ENCODE results near the gene UEVLD.

DNA sequence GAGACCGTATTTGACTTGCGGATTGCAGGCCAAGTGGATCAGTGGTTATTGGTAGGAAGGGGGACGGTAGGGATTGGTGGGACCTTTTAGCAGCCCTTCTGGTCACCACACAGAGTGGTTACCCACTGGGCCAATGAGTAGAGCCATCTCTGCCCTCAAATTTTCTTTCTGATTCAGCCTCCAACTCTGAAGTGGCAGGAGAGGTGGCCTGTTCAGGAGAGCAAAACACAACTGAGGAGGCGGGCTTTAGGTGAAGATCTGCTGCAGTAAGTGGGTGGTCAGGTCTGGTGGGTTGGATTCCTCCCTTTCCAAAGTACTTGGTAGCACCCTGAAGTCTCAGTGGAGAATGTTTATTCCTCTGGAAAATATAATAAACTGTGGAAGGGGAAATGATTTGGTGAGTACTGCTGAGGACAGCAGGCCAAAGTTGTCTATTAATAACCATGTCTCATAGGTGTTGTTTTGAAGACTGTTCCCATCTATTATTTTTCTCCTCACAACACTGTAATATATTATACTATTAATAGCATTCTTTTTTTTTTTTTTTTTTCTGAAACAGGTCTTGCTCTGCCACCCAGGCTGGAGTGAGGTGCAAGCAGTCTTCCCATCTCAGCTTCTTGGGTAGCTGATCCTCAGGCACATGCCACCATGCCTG lies 12.5 kb upstream of the UEVLD start:
- TF ChIP-seq EZH2 (IDR thresholded peaks at IDR 0.05), result no peak
- no peak for TF ChIP-seq POLR2AphosphoS5 (IDR thresholded peaks at IDR 0.05; ENCODE audit: borderline replicate concordance, low read depth, low read length)

All from SK-N-MC (cell line).